NB4 (cell line): ENCODE results near the gene SCN9A.

ENCODE experiments used
- MAX ChIP-seq: IDR thresholded peaks from 2 replicates; pipeline ENCODE4 v1.6.1; 2011; ENCODE audit warnings: low read depth, low read length
- MYC ChIP-seq: IDR thresholded peaks from 2 replicates; pipeline ENCODE4 v1.6.1; 2011; ENCODE audit warnings: low read depth, low read length
- POLR2A ChIP-seq: IDR thresholded peaks from 2 replicates; pipeline ENCODE4 v1.6.1; 2011; ENCODE audit warnings: mild to moderate bottlenecking; ENCODE audit not compliant: insufficient read length; ENCODE audit errors: extremely low read depth
- TF ChIP-seq, protein P1 (sequence below): IDR thresholded peaks from one replicate; pipeline ENCODE4 v1.5.1; 2012; ENCODE audit warnings: low read depth, low read length

DNA sequence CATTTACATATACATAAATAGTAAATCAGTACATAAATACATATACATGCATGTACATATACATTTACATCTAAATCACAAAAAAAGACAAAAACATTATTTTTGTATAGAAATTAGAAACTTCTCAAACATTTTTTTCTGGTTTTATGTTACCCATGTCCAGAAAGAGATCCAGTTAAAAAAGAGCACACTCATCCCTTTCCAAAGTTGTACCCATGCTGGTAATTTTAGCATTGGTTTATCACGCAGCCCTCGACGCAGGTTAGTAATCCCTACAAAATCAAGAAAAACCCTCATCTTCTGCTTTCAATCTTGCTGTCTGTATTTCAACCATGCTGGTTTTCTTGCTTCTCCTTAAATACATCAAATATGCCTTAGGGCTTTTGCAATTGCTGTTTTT is 10.5 kb downstream of the SCN9A start:
- TF ChIP-seq, protein P1, sequence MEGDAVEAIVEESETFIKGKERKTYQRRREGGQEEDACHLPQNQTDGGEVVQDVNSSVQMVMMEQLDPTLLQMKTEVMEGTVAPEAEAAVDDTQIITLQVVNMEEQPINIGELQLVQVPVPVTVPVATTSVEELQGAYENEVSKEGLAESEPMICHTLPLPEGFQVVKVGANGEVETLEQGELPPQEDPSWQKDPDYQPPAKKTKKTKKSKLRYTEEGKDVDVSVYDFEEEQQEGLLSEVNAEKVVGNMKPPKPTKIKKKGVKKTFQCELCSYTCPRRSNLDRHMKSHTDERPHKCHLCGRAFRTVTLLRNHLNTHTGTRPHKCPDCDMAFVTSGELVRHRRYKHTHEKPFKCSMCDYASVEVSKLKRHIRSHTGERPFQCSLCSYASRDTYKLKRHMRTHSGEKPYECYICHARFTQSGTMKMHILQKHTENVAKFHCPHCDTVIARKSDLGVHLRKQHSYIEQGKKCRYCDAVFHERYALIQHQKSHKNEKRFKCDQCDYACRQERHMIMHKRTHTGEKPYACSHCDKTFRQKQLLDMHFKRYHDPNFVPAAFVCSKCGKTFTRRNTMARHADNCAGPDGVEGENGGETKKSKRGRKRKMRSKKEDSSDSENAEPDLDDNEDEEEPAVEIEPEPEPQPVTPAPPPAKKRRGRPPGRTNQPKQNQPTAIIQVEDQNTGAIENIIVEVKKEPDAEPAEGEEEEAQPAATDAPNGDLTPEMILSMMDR: no peak
- TF ChIP-seq POLR2A (no peak), MAX (no peak), MYC (no peak)
